Peyer's patch (tissue), 4 donors: ENCODE measurements around the gene COX8A. TPM values are rescaled to one million over a fixed set of nuclear protein-coding genes. Genes with fewer than 3 reads are reported as not detected.

Source experiments
- DNase-seq, 3 donors: peaks; one replicate each; pipeline ENCODE4 v3.0.0-alpha.2; 2017 to 2019
- H3K27ac ChIP-seq, 4 donors: fragments of 200-600 bp; sonication (generic); one replicate each; pipeline ENCODE4 v1.5.1; 2016 to 2019
- H3K27me3 ChIP-seq, 2 donors: fragments of 200-600 bp; sonication (generic); one replicate each; pipeline ENCODE4 v1.5.1; 2019
- H3K36me3 ChIP-seq, 3 donors: fragments of 200-600 bp; sonication (generic); one replicate each; pipeline ENCODE4 v1.5.1; 2016 to 2019
- H3K4me1 ChIP-seq, 4 donors: fragments of 200-600 bp; sonication (generic); one replicate each; pipeline ENCODE4 v1.5.1; 2016 to 2019
- H3K4me3 ChIP-seq, 4 donors: fragments of 200-600 bp; sonication (generic); 1 replicate in 3 of 4; 2 replicates in 1 of 4; pipeline ENCODE4 v1.5.1; 2016 to 2019; ENCODE audit warnings: mild to moderate bottlenecking in 1 of 4
- H3K9me3 ChIP-seq, 4 donors: fragments of 200-600 bp; sonication (generic); one replicate each; pipeline ENCODE4 v1.5.1; 2016 to 2019; ENCODE audit warnings: mild to moderate bottlenecking in 1 of 4
- CTCF ChIP-seq, 6 experiments: fragments of 450-650 bp in 4 of 6; fragments of 200-600 bp in 2 of 6; sonication (generic) in 1 of 6; IDR thresholded peaks; one replicate each; pipeline ENCODE4 v1.5.1; 2017 to 2019; ENCODE audit warnings: antibody characterized with exemption in 6 of 6, mild to moderate bottlenecking in 3 of 6, moderate library complexity in 1 of 6
- POLR2A ChIP-seq, 2 donors: fragments of 450-650 bp; IDR thresholded peaks; one replicate each; pipeline ENCODE4 v1.5.1; 2017; ENCODE audit warnings: antibody characterized with exemption in 2 of 2, mild to moderate bottlenecking in 2 of 2, moderate library complexity in 2 of 2
- total RNA-seq, 4 donors: library from RNA; depleted of rRNA; stranded (reverse); fragments of >200 nt; gene quantifications; one replicate each; pipeline ENCODE4 v1.1.0, GENCODE V29; 2016

The COX8A gene
- total RNA-seq, 4 donors from 2014 or later: 390 to 1,297 (median 877) TPM

- TF ChIP-seq CTCF (IDR thresholded peaks at IDR 0.05): no peak
- TF ChIP-seq POLR2A (IDR thresholded peaks at IDR 0.05): no peak
- Histone ChIP-seq H3K36me3 (no peaks in the 10 kb centered on the region), H3K4me3 (no peak overlapping the region), H3K27ac (no peak overlapping the region), H3K4me1 (peaks cover 0 to 19% (median 0%) of the 10 kb centered on the region in 4 donors), H3K27me3 (no peaks in the 10 kb centered on the region), H3K9me3 (no peaks in the 10 kb centered on the region)
- DNase-seq: no peak
Measured at GRCh38 chr11:64009710-64010109, 35.3 kb downstream of the COX8A start.

- Histone ChIP-seq H3K9me3 (no peaks in the 10 kb centered on the region), H3K27ac (no peak overlapping the region), H3K36me3 (no peaks in the 10 kb centered on the region), H3K4me3 (no peak overlapping the region), H3K4me1 (peaks cover 0 to 19% (median 0%) of the 10 kb centered on the region in 4 donors), H3K27me3 (no peaks in the 10 kb centered on the region)
- TF ChIP-seq POLR2A (IDR thresholded peaks at IDR 0.05) (no peak), CTCF (IDR thresholded peaks at IDR 0.05) (no peak)
- DNase-seq: no peak
Measured at GRCh38 chr11:64010783-64011182, 36.4 kb downstream of the COX8A start.

- H3K9me3 ChIP-seq: no peaks in the 10 kb centered on the region
- TF ChIP-seq POLR2A (IDR thresholded peaks at IDR 0.05): no peak
- TF ChIP-seq CTCF (IDR thresholded peaks at IDR 0.05): no peak
- H3K36me3 ChIP-seq: no peaks in the 10 kb centered on the region
- H3K27me3 ChIP-seq: no peaks in the 10 kb centered on the region
- DNase-seq: no peak
- no peak overlapping the region for H3K27ac ChIP-seq
- H3K4me3 ChIP-seq: no peak overlapping the region
- peaks cover 0 to 19% (median 0%) of the 10 kb centered on the region in 4 donors for H3K4me1 ChIP-seq
Measured at GRCh38 chr11:64011371-64011770, 37.0 kb downstream of the COX8A start.

GRCh38 chr11:64013141-64013896 is 38.9 kb downstream of the COX8A start:
- Histone ChIP-seq H3K36me3 (no peaks in the 10 kb centered on the region), H3K4me3 (no peak overlapping the region), H3K4me1 (peaks cover 0 to under 1% (median 0%) of the 10 kb centered on the region in 4 donors), H3K9me3 (no peaks in the 10 kb centered on the region), H3K27ac (no peak overlapping the region), H3K27me3 (no peaks in the 10 kb centered on the region)
- no peak for TF ChIP-seq POLR2A (IDR thresholded peaks at IDR 0.05)
- no peak for TF ChIP-seq CTCF (IDR thresholded peaks at IDR 0.05)
- DNase-seq: no peak

- Histone ChIP-seq H3K4me1 (no peaks in the 10 kb centered on the region), H3K4me3 (no peak overlapping the region), H3K36me3 (no peaks in the 10 kb centered on the region), H3K27me3 (no peaks in the 10 kb centered on the region), H3K9me3 (no peaks in the 10 kb centered on the region), H3K27ac (no peak overlapping the region)
- DNase-seq: no peak
- no peak for TF ChIP-seq CTCF (IDR thresholded peaks at IDR 0.05)
- TF ChIP-seq POLR2A (IDR thresholded peaks at IDR 0.05): no peak
Measured at GRCh38 chr11:64014356-64014755, 39.9 kb downstream of the COX8A start.
